ENCODE data around the gene STOML1.

STOML1 gene

GRCh38 chr15:73987681-73988444 is 4.2 kb downstream of the STOML1 start:
- no peak for TF ChIP-seq GATA3 (IDR thresholded peaks at IDR 0.05; ENCODE audit: low read depth, low read length)
- TF ChIP-seq GATA2 (IDR thresholded peaks at IDR 0.05; ENCODE audit: low read depth, low read length), result no peak

DNA sequence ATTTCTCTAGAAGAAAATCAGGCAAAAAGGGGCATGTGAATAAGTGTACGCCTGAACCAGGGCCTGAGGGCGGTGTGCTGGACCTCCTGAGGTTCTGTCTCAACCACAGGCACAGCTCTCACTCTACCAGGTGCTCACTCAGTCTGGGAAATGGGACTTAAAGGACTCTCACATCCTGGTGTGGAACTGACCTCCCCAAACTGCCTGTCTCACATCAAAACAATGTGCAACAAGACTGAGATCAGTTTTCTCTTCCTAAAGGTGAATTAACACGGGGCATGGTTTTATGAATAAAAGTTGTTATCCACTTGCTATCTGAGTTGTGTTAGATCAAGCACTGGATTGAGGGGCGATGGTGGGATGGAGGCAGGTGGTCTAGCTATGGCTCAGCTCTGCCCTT is 4.8 kb downstream of the STOML1 start:
- no peak for TF ChIP-seq GATA2 (IDR thresholded peaks at IDR 0.05; ENCODE audit: low read depth, low read length)
- no peak for TF ChIP-seq GATA3 (IDR thresholded peaks at IDR 0.05; ENCODE audit: low read depth, low read length)

GRCh38 chr15:73986776-73987056 is 5.4 kb downstream of the STOML1 start:
- TF ChIP-seq GATA3 (IDR thresholded peaks at IDR 0.05; ENCODE audit: low read depth, low read length) (no peak), GATA2 (IDR thresholded peaks at IDR 0.05; ENCODE audit: low read depth, low read length) (no peak)

GRCh38 chr15:73986055-73986775 is 5.9 kb downstream of the STOML1 start:
- TF ChIP-seq GATA2 (IDR thresholded peaks at IDR 0.05; ENCODE audit: low read depth, low read length) (no peak), GATA3 (IDR thresholded peaks at IDR 0.05; ENCODE audit: low read depth, low read length) (no peak)

- TF ChIP-seq GATA2 (IDR thresholded peaks at IDR 0.05; ENCODE audit: low read depth, low read length) (no peak), GATA3 (IDR thresholded peaks at IDR 0.05; ENCODE audit: low read depth, low read length) (no peak)
Measured at GRCh38 chr15:73985101-73985873, 6.8 kb downstream of the STOML1 start.

DNA sequence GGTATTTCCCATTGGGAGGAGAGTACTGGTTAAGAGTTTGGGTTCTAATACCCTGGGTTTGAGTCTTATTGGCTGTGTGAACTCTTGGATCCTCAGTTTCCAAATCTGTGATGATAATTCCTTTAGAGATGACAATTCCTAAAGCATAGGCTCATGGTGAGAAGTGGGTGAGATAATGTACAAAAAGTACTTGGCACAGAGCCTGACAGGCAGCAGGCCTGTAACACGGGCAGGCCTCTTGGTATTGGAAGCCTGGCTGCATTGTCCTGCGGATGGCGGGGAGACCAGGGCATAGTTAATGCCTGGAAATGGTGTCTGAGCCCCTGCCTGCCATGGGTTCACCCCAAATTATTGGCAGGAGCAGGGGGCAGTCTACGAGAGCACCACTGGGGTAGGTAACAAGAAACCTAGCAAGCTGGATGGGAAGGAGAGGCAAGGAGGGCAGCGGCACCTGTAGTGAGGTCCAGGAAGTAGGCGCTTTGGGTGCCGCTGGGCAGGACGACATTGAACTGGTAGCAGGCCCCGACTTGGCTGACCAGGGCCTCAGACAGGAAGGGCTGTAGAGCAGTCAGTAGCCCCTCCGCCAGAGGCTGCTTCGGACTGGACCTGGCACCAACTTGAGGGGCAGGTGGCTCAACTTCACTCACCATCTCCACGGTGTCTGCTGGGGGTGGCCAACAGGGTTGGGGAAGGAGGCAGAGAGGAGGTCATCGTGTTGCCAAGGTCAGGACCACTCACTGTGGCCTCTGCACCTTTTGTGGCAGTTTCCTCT is 7.7 kb downstream of the STOML1 start:
- TF ChIP-seq GATA2 (IDR thresholded peaks at IDR 0.05; ENCODE audit: low read depth, low read length) (no peak), GATA3 (IDR thresholded peaks at IDR 0.05; ENCODE audit: low read depth, low read length) (no peak)

DNA sequence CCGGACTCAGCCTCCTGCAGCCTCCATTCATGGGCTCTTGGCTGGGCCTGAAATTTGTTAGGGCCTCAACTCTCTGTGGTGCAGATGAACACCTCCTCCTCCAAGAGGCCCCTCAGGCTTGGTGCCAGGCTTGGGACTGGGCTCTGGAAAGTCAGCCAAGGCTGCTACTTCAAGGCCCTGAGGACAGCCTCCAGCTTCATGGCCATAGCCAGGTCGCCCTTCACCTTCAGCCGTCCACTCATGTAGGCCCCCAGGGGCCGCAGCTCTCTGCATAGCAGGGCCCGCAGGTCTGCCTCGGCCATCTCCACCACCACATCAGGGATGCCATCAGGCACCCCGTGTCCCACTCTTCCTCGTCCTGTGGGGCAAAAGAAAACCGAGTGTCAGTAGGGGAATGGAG is 8.3 kb downstream of the STOML1 start:
- no peak for TF ChIP-seq GATA3 (IDR thresholded peaks at IDR 0.05; ENCODE audit: low read depth, low read length)
- no peak for TF ChIP-seq GATA2 (IDR thresholded peaks at IDR 0.05; ENCODE audit: low read depth, low read length)

DNA sequence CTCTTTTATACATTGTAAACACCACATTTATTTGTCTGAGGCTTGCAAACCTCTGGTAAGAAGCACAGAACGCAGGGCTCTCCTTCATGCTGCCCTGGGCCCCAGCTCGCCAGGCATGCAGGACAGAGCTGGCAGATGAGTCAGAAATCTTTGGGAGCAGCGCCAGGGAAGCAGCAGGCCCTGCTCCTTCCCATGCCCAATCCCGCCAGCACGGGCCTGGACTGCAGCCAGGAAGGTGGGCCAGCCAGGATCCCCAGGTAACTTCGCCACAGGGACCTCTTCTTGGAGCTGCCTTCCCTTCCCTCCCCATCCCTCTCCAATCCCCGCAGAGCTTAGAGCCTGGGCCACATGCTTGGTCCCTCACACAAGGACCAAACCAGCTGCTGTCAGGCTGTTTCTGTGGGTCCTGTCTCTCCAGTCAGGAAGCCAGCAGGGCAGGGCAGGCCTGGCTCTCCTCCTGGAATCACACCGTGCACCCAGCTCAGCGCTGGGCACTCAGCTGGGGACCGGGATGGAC is 8.8 kb downstream of the STOML1 start:
- TF ChIP-seq GATA2 (IDR thresholded peaks at IDR 0.05; ENCODE audit: low read depth, low read length) (no peak), GATA3 (IDR thresholded peaks at IDR 0.05; ENCODE audit: low read depth, low read length) (no peak)

GRCh38 chr15:73982222-73982962 is 9.7 kb downstream of the STOML1 start:
- no peak for TF ChIP-seq GATA2 (IDR thresholded peaks at IDR 0.05; ENCODE audit: low read depth, low read length)
- TF ChIP-seq GATA3 (IDR thresholded peaks at IDR 0.05; ENCODE audit: low read depth, low read length), result no peak

DNA sequence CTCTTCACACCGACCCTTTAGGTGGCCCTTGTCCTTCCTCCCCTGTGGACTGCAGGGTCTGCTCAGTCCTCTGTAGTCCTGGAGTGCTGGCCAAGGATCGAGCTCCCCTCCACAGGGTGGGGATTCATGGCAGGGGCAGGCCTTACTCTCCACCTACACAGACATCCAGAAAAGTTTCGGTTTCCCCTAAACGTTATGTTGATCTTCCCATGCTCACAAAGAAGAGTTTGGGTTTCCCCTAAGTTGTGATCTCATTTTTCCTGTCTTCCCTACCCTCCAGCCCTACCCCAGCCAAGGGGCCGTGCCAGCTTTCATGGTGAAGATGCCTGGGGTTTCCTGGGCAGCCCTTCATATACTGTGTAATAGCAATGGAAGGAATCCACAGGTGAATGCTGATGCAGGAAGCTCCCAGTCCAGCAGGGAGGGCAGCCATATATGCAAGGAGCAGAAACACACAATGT is 10.3 kb downstream of the STOML1 start:
- TF ChIP-seq GATA2 (IDR thresholded peaks at IDR 0.05; ENCODE audit: low read depth, low read length) (no peak), GATA3 (IDR thresholded peaks at IDR 0.05; ENCODE audit: low read depth, low read length) (no peak)

DNA sequence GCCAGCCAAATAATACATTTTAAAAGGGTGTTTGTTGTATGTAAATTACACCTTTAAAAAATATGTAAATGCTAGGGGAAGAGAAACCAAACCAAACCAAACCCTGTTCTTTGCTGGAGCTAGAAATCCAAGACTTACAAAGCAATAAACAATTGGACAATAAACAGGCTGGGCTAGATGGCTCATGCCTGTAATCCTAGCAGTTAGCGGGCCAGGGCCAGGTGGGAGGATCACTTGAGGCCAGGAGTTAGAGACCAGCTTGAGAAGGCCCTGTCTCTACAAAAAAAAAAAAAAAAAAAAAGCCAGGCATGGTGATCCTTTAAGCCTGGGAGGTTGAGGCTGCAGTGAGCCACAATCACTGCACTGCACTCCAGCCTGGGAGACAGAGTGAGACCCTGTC is 12.5 kb downstream of the STOML1 start:
- no peak for TF ChIP-seq GATA2 (IDR thresholded peaks at IDR 0.05; ENCODE audit: low read depth, low read length)
- TF ChIP-seq GATA3 (IDR thresholded peaks at IDR 0.05; ENCODE audit: low read depth, low read length), result no peak

DNA sequence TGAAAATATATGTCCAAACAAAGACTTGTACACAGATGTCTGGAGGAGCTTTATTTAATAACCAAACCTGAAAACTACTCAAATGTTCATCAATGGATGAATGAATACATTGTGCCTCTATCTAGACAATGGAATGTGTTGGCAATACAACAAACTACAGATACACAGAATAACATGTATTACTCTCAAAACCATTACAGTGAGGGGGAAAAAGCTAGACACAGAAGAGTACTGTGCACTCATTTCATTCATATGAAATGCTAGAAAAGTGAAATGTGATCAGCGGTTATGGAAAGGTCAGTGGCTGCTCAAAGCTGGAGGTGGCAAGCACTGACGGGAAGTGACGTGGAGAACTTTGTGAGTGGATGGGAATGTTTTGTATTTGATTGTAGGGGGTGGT is 13.2 kb downstream of the STOML1 start:
- TF ChIP-seq GATA3 (IDR thresholded peaks at IDR 0.05; ENCODE audit: low read depth, low read length) (no peak), GATA2 (IDR thresholded peaks at IDR 0.05; ENCODE audit: low read depth, low read length) (no peak)

Measured in SH-SY5Y (cell line).